Nucleus accumbens (tissue), 56 donors: ENCODE results near the gene LTB4R.
A peak's percentile ranks its signal among the peaks of the same experiment; 100 is the strongest.
"Not testable (repeated sequence)": the region's sequence is repeated elsewhere in the genome, so short reads cannot be mapped to it uniquely, and the experiment has no call there.

Source experiments
- DNase-seq, 56 donors: peaks; one replicate each; lab custom pipeline; 2025; lab: John Stamatoyannopoulos, UW

The LTB4R gene

DNA sequence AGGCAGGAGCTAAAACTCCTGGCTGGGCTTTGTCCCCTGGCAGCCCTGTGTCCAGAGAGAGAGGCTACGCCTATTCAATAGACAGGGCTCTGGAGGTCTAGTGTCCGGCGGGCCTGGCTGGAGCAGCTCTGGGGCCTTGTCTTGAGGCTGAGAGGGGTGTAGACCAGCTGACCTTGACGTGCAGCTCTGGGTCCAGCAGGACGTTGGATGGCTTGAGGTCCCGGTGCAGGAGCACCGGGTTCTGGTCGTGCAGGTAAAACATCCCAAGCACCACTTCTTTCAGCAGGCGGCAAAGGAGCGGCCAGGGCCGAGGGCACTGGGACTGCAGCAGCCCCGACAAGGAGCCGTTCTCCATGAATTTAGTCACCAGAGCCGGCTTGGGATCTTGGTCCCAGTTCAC, 27.5 kb downstream of the LTB4R start:
- DNase-seq: no peak

DNA sequence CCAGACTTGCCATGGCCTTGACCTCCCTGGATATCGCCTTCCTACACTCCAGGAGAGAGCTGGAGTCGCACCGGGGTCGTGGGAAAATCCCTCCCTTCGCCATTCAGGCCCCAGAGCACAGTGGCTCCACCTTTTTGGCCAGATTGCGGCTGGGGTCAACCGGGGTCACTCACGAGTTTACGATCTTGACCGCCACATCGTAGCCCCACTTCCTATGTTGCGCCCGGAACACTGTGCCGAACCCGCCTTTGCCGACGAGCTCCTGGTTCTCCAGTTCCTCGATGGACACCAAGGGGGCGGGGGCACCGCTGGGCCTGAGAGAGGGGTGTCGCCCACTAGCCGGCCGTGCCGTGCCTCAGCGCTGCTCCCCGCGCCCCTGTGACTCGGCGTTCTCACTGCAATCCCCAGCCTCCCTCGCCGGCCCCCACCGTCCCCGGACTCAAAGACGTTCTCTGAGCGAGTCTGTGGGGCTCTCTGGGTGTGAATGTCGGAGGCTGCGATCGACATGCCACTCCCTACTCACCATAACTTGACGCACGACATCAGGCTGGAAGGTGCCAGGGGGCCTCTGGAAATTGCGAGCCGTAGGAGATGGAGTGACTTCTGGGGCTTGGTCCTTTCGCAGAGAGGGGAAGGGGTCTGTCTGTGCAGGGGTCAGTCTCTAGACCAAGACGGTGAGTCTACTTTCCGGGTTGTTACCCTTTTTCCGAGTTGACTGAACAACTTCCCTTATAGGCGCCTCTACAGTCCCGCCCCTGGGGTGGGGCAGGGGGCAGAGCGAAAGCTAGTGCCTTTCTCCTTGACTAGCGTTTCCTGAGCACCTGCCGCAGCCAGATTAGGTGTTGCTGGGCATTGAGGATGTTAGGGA, 28.2 kb downstream of the LTB4R start, which contains the start of gene RIPK3:
Gene RIPK3, minus strand, starts transcription at position 708 of the 868 bp plus-strand sequence. Its CDS starts 165 bp downstream, at position 543.
- DNase-seq: no peak

DNA sequence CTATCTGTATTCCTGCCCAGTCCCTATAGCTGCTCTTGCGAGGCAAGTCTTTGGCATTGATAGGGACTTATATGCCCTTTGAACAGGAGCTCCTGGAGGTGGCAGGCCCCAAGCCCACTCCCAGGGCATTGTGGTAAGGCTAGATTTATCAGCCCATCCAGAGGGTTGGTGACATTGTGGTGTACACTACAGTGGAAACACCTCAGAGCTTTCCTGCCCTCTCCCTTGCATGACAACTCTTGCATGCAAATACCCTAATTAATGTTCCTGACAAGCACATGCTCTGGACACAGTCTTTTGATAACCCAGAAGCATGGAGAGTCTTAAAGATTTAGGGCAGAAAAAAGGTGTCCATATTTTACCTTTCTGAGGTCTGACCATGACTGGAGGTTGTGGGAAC, 29.3 kb downstream of the LTB4R start:
- no peak for DNase-seq

DNA sequence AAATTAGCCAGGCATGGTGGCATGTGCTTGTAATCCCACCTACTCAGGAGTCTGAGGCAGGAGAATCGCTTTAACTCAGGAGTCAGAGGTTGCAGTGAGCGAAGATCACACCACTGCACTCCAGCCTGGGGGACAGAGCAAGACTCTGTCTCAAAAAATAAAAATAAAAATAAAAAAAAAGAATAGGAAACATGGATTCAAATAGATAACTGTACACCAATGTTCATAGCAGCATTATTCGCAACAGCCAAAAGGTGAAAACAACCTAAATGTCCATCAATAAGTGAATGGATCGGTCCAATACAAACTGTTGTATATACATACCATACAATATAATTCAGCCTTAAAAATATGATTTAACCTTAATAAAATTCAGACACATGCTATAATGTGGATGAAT, 31.6 kb downstream of the LTB4R start:
- DNase-seq: no peak

DNA sequence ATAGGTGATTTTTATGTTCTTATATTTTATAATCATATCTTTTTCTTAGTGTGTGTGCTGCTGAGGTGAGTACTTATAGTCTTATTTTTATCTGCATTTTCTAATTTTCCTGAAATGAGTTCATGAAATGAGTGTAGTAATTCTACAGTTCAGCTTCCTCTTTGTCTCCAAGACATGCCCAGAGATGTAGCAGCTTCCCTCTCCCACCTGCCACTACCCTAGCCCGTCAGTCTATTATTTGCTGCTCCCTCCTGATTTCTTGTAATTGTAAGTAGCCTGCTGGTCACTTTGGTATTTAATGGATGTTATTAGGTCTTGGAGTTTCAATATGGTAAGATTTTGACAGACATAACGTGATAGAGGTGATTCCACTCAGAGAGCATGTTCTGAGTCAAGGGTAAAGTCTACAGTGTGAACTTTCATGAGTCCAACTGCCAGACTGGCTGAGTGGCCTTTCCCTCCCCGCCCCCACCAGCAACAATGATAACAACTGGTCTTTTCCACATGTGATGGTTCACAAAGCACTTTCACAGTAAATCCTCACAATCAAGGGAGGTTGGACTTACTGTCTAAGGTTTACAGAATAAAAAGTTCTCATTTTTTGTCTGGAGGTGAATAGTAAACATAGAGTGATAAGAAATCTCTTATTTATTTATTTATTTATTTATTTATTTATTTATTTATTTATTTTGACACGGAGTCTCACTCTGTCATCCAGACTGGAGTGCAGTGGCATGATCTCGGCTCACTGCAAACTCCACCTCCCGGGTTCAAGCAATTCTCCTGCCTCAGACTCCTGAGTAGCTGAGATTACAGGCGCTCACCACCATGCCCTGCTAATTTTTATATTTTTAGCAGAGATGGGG, 32.7 kb downstream of the LTB4R start:
- DNase-seq: no peak

DNA sequence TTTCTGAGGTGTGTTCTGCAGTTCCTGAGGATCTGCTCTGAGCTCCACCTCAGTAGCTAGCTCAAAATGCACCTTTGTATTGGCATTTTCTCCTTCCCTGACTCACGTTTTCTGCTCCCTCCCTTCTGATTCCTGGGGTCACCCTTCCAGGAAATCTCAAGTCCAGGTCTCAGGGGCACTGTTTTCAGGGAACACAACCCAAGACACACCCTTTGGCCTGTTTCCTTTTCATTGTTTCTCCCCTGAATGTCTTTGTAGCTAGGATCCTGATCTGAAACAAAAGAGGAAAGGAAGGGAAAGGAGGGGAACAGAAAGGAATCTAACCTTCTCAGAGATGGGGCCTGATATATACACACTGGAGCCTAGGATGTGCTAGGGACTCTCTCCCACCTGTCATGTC, 35.8 kb downstream of the LTB4R start:
- no peak for DNase-seq

DNA sequence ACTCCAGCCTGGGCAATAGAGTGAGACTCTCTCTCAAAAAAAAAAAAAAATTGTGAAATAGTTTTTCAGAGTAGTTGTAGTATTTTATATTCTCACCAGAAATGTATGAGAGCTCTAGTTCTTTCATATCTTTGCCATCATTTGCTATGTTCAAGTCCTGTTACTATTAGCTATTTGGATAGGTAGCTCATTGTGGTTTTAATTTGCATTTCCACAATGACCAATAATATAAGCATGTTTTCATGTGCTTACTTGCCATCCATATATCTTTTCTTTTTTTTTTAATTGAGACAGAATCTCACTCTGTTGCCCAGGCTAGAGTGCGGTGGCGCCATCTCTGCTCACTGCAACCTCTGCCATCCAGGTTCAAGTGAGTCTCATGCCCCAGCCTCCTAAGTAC, 36.9 kb downstream of the LTB4R start:
- DNase-seq: no peak

DNA sequence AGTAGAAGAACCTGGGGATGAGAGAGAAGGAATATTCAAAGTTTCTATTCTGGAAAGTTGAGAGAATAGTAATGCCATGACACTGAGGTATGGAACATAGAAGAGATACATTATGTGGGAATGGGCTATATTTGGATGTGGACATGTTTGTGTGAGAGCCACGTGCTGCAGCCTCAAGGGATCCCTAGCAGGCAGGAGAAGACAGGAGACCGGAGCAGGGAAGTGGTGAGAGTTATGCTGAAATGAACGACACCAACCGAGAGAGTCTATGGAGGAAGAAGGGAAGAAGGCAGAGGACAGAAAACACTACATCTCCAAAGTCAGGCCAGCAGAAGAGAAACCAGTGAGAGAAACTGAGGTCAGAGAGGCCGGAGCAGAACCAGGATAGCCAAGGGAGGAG, 38.4 kb downstream of the LTB4R start:
- no peak for DNase-seq

DNA sequence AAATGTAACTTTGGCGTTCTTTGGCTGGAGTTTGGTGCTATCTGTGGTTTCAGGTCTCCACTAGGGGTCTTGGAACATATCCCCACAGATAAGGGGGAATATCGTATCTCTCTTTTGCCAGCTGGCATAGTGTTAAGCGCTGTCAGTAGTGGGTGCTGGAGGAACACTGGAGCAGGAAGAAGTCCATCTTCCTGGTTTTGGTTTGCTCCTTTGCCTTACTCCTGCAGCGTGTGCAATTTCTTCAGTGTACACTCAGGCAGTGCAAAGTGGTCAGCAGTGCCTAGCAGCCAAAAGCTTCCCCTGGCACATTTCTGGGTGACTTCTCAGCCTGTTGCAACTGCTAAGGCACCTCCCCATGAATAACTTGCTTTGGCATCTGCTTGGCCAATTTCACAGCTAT, 40.2 kb downstream of the LTB4R start:
- DNase-seq: no peak

DNA sequence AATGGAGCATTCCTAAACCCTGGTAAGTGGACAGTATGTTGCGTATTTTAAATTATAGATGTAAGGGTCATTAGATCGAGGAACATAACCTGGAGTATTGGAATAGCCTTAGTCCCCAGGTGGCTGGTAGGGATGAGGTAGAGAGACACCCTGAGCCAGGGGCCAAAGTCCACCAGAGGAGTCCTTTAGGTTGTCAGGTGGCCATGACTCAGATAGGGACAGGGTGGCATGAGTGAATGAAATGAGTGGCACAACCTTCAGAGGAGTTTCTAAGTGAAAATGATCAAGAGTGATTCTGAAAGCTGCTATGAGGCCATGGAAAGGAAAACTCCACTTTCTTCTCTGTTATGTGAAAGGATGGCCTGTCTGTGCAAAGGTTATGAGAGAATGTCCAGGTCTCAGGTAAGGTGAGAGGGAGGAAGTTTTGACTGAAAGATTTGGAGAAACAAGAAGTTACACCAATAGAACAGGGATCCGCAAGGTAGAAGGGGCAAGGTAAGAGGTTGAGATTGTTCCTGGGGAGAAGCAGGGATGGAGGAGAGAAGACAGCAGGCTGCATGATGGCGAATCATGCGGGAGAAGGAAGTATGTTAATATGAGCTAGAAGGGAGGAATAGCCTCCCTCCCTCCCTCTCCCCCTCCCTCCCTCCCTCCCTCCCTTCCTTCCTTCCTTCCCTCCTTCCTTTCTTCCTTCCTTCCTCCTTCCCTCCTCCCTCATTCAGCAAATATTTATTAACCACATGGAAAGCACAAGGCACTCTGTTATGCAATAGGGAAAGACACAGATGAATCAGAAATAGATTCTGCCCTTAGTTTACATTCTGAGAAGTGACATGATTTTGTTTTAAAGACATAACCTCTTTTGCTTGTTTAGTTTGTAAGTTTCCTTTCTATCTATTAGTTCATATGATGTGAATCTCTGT, 42.5 kb downstream of the LTB4R start:
- no peak for DNase-seq

DNA sequence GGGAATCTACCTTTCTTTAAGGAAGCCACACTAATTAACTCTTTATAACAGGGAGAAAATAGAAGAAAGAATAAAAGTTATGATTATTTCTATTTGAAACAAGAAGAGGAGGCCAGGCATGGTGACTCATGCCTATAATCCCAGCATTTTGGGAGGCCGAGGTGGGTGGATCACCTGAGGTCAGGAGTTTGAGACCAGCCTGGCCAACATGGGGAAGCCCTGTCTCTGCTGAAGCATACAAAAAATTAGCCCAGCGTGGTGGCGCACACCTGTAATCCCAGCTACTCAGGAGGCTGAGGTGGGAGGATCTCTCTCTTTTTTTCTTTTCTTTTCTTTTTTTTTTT, 43.2 kb downstream of the LTB4R start:
- not testable (repeated sequence) for DNase-seq

DNA sequence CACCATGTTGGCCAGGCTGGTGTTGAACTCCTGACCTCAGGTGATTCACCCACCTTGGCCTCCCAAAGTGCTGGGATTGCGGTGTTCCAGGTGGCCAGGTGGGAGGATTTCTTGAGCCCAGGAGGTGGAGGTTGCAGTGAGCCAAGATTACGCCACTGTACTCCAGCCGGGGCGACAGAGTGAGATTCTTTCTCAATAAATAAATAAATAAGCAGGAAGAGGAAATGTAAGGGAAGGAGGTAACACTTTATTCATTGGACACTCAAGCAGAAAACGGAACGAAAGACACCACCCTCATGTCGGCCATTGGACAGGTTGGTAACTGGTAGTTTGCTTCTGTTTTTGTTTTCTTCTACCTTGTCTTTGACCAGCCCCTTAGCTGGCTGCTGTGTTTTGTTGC, 43.7 kb downstream of the LTB4R start:
- no peak for DNase-seq

DNA sequence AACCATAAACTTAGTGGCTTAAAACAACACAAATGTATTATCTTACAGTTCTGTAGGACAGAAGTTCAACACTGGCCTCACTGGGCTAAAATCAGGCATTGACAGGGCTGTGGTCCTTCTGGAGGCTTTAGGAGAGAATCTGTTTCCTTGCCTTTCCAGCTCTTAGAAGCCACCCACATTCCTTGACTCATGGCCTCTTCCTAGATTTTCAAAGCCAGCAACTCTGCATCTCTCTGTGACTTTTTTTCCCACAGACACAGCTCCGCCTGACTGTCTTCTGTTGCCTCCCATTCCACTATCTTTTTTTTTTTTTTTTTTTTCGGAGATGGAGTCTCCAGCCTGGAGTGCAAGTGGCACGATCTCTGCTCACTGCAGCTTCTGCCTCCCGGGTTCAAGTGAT, 44.9 kb downstream of the LTB4R start:
- DNase-seq: no peak

DNA sequence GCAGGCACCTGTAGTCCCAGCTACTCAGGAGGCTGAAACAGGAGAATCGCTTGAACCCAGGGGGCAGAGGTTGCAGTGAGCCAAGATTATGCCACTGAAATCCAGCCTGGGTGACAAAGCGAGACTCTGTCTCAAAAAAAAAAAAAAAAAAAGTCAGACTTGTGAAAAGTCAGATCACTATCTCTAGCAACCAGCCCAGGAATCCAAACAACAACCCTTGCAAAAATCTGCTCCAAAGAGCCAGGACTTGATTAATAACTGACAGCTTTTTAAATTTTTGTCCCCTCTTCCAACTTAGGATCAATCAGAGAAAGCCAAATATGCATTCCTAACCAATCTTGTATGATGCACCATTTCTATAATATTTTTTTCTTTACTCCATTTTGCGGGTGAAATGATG, 49.0 kb downstream of the LTB4R start:
- DNase-seq: no peak

DNA sequence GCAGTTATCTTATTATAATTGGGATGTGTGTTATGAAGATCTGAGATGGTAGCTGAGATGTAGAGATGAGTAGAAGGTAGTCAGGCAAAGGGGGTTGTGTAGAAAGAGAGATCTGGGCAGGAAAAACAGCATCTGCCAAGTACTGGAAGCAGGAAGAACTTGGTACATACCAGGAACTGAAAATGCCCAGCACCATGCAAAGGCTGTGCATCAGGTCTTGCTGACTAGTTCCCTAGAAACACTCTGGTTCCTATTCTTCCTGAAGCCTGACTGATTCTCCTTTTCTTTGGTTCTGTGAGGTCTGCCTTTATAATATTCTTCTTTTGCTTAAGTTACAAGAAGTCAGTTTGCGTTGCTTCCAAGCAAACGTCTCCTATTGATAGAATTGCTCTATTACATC, 50.0 kb downstream of the LTB4R start:
- DNase-seq: peak in 1 of 56 donors; percentile 2

DNA sequence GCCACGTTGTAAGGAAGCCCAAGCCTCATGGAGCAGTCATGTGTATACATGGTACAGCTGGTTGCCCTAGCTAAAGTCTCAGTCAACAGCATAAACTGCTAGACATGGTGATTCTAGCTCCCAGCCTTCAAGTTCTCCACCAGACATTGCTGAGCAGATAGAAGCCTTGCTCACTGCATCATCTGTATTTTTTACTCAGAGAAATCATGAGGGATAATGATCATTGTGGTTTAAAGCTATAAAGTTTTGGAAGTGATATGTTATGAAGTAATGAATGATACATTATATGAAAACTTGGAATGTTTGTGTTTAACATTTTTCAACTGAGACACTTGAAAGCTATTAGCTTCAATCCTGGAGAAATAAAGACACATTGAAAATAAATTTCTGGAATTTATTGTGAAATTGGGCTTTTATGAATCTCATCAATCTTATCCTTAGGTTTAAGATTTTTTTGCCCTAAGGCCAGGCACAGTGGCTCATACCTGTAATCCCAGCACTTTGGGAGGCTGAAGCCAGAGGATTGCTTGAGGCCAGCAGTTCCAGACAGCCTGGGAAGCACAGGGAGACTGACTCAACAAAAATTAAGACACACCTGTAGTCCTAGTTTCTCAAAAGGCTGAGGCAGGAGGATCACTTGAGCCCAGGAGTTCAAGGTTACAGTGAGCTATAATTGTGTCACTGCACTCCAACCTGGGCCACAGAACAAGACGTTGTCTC, 51.1 kb downstream of the LTB4R start:
- no peak for DNase-seq

DNA sequence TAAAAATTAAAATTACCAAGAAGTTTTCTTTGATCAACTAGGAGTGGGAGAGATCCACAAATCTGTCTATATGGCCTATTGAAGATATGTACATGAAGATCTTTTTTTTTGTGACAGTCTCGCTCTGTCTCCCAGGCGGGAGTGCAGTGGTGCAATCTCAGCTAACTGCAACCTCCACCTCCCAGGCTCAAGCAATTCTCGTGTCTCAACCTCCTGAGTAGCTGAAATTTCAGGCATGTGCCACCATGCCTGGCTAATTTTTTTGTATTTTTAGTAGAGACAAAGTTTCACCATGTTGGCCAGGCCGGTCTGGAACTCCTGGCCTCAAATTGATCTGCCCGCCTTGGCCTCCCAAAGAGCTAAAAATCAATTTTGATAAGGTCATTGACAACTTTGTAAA, 52.1 kb downstream of the LTB4R start:
- no peak for DNase-seq

DNA sequence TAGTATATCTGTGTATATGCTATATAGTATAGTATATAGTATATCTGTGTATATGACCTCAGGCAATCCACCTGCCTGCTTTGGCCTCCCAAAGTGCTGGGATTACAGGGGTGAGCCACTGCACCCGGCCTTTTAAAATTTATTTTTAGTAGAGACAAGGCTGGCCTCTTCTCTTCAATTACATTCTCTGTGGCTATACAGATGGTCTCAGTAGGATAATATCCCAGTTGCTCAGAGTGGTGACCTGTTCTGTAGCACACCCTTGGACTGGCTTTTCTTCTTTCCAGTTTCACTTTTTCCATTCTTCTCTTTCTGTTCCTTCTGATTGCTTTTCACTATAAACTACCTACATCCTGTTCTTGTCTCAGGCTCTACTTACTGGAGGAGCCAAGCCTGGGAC, 53.5 kb downstream of the LTB4R start:
- no peak for DNase-seq

DNA sequence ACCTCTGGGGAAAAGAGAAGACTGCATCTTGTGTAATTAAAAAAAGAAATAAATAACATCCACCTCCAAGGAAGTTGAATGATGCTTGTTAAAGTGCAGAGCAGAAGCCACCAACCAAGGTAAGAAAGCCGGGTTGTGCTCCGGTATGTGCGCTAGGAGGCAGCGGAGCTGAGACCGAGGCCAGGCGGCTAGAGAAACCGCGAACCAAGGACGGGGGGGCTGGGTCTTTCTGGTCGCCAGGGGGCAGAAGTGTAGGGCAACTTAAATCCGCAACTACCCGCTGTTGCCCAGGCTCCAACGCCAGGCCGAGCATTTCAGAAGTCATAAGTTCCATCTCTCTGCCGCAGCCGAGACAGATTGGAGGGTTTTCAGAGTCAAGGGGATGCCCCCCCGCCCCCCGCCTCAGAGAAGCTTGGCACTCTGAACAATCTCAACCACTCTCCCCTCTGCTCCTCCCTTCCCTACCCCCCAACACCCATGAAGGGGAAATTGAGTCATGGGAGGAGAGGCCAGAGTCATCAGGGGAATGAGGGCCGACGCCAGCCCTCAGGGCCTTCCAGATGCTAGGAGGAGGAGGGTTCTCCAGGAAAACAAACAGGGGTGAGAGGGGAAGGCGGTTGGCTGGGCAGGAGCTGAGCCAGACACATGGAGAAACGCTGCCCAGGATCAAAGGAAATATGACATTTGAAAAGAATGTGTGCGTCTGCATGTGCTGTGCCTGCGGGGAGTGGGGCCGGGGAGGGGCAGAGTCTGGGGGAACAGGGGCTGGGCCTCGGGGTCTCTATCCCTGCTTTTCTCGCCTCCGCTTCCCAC, 54.5 kb downstream of the LTB4R start:
- DNase-seq: peak in 33 of 56 donors; percentile 4 to 82 (median 29)
